Measurements from ENCODE around the gene NAPSA.
A peak's percentile ranks its signal among the peaks of the same experiment; 100 is the strongest.

The NAPSA gene

GRCh38 chr19:50383852-50384684 lies 18.6 kb upstream of the NAPSA start, which contains the start of gene POLD1:
Gene POLD1, plus strand, starts transcription at chr19:50384347. Its CDS starts 14,505 bp downstream, at chr19:50398852.
- peak; percentile 97 for DNase-seq

- DNase-seq: peak; percentile 51
These were observed 17.8 kb upstream of the NAPSA start for GRCh38 chr19:50383001-50383851.

- no peak for DNase-seq
These were observed 16.7 kb upstream of the NAPSA start for GRCh38 chr19:50381881-50382729.

GRCh38 chr19:50380751-50381151 lies 15.3 kb upstream of the NAPSA start:
- DNase-seq: no peak

- DNase-seq: no peak
These were observed 14.7 kb upstream of the NAPSA start for GRCh38 chr19:50380137-50380536.

GRCh38 chr19:50379602-50380001 lies 14.2 kb upstream of the NAPSA start:
- no peak for DNase-seq

- no peak for DNase-seq
These were observed 13.4 kb upstream of the NAPSA start for GRCh38 chr19:50378863-50379236.

GRCh38 chr19:50378169-50378862 lies 12.9 kb upstream of the NAPSA start:
- DNase-seq: no peak

- no peak for DNase-seq
These were observed 12.1 kb upstream of the NAPSA start for GRCh38 chr19:50377517-50377916.

GRCh38 chr19:50377051-50377461 lies 11.6 kb upstream of the NAPSA start:
- no peak for DNase-seq

- DNase-seq: peak; percentile 86
These were observed 11.0 kb upstream of the NAPSA start, which contains the start of gene NR1H2 for GRCh38 chr19:50376166-50377050. Gene NR1H2, plus strand, starts transcription at chr19:50376457. Its CDS starts 1,149 bp downstream, at chr19:50377606.

GRCh38 chr19:50371914-50372475 lies 6.6 kb upstream of the NAPSA start:
- DNase-seq: no peak

GRCh38 chr19:50368649-50369570 lies 3.5 kb upstream of the NAPSA start:
- peak; percentile 82 for DNase-seq

- DNase-seq: no peak
These were observed 2.6 kb downstream of the NAPSA start for GRCh38 chr19:50362656-50363424.

GRCh38 chr19:50362030-50362412 lies 3.4 kb downstream of the NAPSA start:
- DNase-seq: no peak

- DNase-seq: no peak
These were observed 4.0 kb downstream of the NAPSA start for GRCh38 chr19:50361290-50362029.

GRCh38 chr19:50359328-50359818 lies 6.1 kb downstream of the NAPSA start:
- no peak for DNase-seq
